Parathyroid adenoma (tissue), 2 donors: ENCODE data around the gene MYL5.

Source experiments
- H2AFZ ChIP-seq: fragments of 300-600 bp; sonication (generic); one replicate; pipeline ENCODE4 v1.7.0; 2017; ENCODE audit warnings: antibody characterized with exemption, mild to moderate bottlenecking
- H3K27ac ChIP-seq: fragments of 300-600 bp; sonication (generic); one replicate; pipeline ENCODE4 v1.7.0; 2017
- H3K27me3 ChIP-seq: fragments of 300-600 bp; sonication (generic); one replicate; pipeline ENCODE4 v1.7.0; 2017; ENCODE audit warnings: low read length; ENCODE audit not compliant: control insufficient read depth, insufficient read depth
- H3K36me3 ChIP-seq: fragments of 300-600 bp; sonication (generic); one replicate; pipeline ENCODE4 v1.7.0; 2017; ENCODE audit warnings: low read length; ENCODE audit not compliant: control insufficient read depth, insufficient read depth
- H3K4me1 ChIP-seq: fragments of 300-600 bp; sonication (generic); one replicate; pipeline ENCODE4 v1.7.0; 2017; ENCODE audit warnings: control low read depth
- H3K4me2 ChIP-seq: fragments of 300-600 bp; sonication (generic); one replicate; pipeline ENCODE4 v1.7.0; 2017; ENCODE audit warnings: low read length
- H3K4me3 ChIP-seq: fragments of 300-600 bp; sonication (generic); one replicate; pipeline ENCODE4 v1.7.0; 2017; ENCODE audit warnings: low read depth, low read length
- H3K79me2 ChIP-seq: fragments of 300-600 bp; sonication (generic); one replicate; pipeline ENCODE4 v1.7.0; 2017; ENCODE audit warnings: control low read depth
- H3K9ac ChIP-seq: fragments of 300-600 bp; sonication (generic); one replicate; pipeline ENCODE4 v1.7.0; 2017; ENCODE audit warnings: mild to moderate bottlenecking
- H3K9me3 ChIP-seq: fragments of 300-600 bp; sonication (generic); one replicate; pipeline ENCODE4 v1.7.0; 2017; ENCODE audit warnings: low read length; ENCODE audit not compliant: control insufficient read depth
- TF ChIP-seq, protein P1 (sequence below): fragments of 300-600 bp; sonication (generic); IDR thresholded peaks from one replicate; pipeline ENCODE4 v1.7.0; 2017; ENCODE audit warnings: antibody characterized with exemption, mild to moderate bottlenecking
- donor health status: primary hyperparathyroidism.

The MYL5 gene

DNA sequence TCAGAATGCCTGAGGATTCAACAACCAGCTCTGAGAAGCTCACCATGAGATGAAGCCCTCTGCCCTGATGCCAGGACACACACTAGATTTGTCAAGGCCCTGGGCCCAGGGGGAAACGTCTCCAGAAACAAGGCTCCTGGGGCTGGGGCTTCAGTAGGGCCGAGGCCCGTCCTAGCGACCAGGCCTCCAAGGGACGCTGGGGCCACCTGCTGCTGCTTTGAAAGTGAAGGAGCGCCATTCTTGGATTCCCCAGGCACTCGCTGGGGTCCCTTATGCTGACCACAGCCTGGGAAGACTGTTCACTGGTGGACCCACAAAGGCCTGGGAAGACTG lies 25.1 kb upstream of the MYL5 start:
- Histone ChIP-seq H3K79me2 (no peaks in the 10 kb centered on the region), H3K36me3 (no peaks in the 10 kb centered on the region), H2AFZ (no peak overlapping the region), H3K9me3 (no peaks in the 10 kb centered on the region), H3K4me1 (no peaks in the 10 kb centered on the region), H3K27me3 (no peaks in the 10 kb centered on the region), H3K9ac (no peak overlapping the region), H3K4me3 (no peak overlapping the region), H3K4me2 (no peak overlapping the region), H3K27ac (no peak overlapping the region)
- TF ChIP-seq, protein P1, sequence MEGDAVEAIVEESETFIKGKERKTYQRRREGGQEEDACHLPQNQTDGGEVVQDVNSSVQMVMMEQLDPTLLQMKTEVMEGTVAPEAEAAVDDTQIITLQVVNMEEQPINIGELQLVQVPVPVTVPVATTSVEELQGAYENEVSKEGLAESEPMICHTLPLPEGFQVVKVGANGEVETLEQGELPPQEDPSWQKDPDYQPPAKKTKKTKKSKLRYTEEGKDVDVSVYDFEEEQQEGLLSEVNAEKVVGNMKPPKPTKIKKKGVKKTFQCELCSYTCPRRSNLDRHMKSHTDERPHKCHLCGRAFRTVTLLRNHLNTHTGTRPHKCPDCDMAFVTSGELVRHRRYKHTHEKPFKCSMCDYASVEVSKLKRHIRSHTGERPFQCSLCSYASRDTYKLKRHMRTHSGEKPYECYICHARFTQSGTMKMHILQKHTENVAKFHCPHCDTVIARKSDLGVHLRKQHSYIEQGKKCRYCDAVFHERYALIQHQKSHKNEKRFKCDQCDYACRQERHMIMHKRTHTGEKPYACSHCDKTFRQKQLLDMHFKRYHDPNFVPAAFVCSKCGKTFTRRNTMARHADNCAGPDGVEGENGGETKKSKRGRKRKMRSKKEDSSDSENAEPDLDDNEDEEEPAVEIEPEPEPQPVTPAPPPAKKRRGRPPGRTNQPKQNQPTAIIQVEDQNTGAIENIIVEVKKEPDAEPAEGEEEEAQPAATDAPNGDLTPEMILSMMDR, result no peak

DNA sequence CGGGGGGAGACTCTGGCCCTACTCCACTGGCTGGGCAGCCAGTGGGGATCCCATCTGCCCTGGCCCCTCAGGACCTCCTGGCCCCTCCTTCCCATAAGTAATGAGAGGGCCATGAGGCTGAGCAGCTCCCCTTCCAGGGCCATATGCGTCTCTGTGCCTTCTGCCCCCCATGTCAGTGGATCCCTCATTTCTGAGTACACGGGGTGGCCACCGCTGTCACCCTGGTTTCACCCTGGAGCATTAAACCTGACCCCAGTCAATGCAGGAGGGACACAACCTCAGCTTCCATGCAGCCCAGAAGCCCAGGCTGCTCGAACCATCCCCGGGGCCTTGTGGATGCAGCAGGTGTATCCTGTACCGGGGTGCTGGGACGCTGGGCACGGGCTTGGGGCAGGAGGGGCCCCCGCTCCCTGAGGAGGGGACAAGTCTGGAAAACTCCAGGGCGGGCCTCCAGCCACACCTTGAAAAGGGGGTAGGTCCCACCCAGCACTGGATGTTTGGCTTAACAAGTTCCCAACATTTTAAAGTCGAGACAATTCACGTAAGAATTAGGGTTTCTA lies 24.5 kb upstream of the MYL5 start:
- H3K27ac ChIP-seq, result no peak overlapping the region
- no peaks in the 10 kb centered on the region for H3K27me3 ChIP-seq

DNA sequence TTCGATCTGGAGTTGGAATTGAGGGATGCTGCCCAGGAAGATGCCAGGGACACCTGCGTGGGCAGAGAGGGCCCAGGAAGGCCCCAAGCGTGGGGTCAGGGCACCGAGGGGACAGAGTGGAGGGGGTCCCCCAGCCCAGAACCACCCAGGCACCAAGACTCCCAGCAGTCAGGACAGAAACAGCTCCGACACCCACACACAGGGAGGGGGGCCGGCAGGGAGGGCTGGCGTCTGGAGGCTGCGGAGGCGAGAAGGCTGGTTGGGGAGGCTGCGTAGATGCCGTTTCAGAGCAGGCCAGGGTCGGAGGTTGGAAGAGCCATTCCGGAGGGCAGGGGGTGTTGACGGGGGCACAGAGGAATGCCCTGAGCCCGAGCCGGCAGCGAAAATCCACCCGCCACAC lies 23.9 kb upstream of the MYL5 start:
- no peak overlapping the region for H3K27ac ChIP-seq

More for the DNA sequence above, 24.5 kb upstream of the MYL5 start:
- no peaks in the 10 kb centered on the region for H3K36me3 ChIP-seq
- H2AFZ ChIP-seq, result no peak overlapping the region
- H3K4me1 ChIP-seq, result no peaks in the 10 kb centered on the region
- H3K4me3 ChIP-seq, result no peak overlapping the region
- H3K79me2 ChIP-seq, result no peaks in the 10 kb centered on the region
- no peak overlapping the region for H3K9ac ChIP-seq
- TF ChIP-seq, protein P1, result no peak
- H3K4me2 ChIP-seq, result no peak overlapping the region
- no peaks in the 10 kb centered on the region for H3K9me3 ChIP-seq

DNA sequence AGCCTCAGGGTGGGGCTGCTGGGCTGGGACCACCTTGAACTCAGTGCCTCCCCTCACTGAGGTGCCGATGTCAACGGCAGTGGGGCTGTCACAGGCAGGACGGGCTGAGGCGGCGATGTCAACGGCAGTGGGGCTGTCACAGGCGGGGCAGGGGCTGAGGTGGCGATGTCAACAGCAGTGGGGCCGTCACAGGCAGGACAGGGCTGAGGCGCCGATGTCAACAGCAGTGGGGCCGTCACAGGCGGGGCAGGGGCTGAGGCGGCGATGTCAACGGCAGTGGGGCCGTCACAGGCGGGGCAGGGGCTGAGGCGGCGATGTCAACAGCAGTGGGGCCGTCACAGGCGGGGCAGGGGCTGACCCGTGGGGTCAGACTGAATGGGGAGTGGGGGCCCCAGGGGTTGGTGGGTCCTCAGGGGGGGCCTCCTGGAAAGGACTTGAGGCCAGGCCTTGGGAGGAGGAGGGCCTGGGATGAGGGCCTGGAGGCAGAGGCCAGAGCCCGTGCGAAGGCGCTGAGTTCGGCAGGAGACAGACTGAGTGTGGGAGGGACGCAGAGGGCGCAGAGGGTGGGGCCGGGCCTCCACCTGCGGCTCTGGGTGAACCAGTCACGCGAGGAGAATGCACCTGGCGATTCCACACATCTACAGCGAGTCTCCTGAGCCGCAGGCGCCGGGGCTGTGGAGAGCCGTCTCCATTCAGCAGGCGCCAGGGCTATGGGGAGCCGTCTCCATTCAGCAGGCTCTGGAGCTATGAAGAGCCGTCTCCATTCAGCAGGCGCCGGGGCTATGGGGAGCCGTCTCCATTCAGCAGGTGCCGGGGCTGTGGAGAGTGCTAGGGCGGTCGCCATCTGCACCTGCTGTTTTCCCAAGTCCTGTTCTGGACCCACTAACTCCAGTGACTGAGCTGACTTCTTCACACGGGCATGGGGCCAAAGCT lies 23.1 kb upstream of the MYL5 start:
- no peaks in the 10 kb centered on the region for H3K9me3 ChIP-seq
- H3K36me3 ChIP-seq, result no peaks in the 10 kb centered on the region
- H3K79me2 ChIP-seq, result no peaks in the 10 kb centered on the region
- H3K9ac ChIP-seq, result no peak overlapping the region
- TF ChIP-seq, protein P1, result no peak
- H3K27ac ChIP-seq, result no peak overlapping the region
- no peaks in the 10 kb centered on the region for H3K27me3 ChIP-seq
- H2AFZ ChIP-seq, result no peak overlapping the region
- H3K4me2 ChIP-seq, result no peak overlapping the region
- no peaks in the 10 kb centered on the region for H3K4me1 ChIP-seq
- H3K4me3 ChIP-seq, result no peak overlapping the region

More for the DNA sequence above, 23.9 kb upstream of the MYL5 start:
- Histone ChIP-seq H3K4me3 (no peak overlapping the region), H3K9ac (no peak overlapping the region), H3K4me2 (no peak overlapping the region), H3K9me3 (no peaks in the 10 kb centered on the region), H2AFZ (no peak overlapping the region), H3K36me3 (no peaks in the 10 kb centered on the region), H3K4me1 (no peaks in the 10 kb centered on the region), H3K27me3 (no peaks in the 10 kb centered on the region), H3K79me2 (no peaks in the 10 kb centered on the region)
- TF ChIP-seq, protein P1, result no peak
